Upper lobe of left lung (tissue), 4 donors: ENCODE data around the gene AKNAD1.

Experiments
- POLR2A ChIP-seq, 4 donors: fragments of 450-650 bp; IDR thresholded peaks; one replicate each; pipeline ENCODE4 v1.5.1; 2016 to 2017; ENCODE audit warnings: antibody characterized with exemption in 4 of 4, mild to moderate bottlenecking in 2 of 4
- TF ChIP-seq, protein P1 (sequence below), 6 experiments: fragments of 450-650 bp in 4 of 6; fragments of 200-600 bp in 2 of 6; sonication (generic) in 2 of 6; IDR thresholded peaks; one replicate each; pipeline ENCODE4 v1.5.1; 2016 to 2019; ENCODE audit warnings: antibody characterized with exemption in 6 of 6

DNA sequence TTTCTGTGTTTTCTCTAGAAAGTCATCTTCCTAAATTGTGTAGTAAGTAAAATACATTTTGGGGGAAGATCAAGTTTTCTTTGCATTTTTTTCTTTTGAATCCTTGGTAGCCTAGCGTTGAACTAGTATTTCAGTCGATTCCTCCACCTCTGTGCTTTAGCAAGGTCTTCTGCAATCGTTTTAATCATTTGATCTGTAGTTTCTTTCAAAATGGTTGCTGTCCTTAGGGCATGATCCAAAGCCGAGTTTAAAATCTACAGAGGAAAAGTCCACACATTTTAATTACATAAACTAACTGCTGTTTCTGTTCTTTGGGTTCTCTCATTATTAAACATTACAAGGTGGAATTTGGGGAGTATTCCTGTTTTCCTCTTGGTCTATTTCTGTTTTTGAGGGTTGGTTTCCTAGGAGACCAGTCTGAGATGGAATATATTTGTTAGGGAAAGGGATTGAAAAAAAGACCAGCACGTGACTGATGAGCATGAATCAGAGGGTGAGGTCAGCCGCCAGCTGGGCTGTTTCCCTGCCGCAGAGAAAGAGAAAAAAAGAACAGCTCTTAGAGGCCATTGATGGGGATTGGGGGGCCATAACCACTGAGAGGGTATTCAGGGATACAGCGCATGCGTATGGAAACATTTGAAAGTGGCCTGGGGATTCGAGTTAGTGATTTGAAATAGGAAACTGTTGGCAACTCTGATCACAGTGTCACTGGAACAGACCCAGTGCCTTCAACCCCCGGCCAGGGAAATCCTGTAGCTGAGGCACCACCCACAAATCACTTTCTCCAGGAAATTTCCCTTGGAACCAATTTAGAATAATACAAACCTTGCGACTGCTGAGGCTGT lies 40.6 kb downstream of the AKNAD1 start:
- no peak for TF ChIP-seq POLR2A (IDR thresholded peaks at IDR 0.05)
- TF ChIP-seq, protein P1, sequence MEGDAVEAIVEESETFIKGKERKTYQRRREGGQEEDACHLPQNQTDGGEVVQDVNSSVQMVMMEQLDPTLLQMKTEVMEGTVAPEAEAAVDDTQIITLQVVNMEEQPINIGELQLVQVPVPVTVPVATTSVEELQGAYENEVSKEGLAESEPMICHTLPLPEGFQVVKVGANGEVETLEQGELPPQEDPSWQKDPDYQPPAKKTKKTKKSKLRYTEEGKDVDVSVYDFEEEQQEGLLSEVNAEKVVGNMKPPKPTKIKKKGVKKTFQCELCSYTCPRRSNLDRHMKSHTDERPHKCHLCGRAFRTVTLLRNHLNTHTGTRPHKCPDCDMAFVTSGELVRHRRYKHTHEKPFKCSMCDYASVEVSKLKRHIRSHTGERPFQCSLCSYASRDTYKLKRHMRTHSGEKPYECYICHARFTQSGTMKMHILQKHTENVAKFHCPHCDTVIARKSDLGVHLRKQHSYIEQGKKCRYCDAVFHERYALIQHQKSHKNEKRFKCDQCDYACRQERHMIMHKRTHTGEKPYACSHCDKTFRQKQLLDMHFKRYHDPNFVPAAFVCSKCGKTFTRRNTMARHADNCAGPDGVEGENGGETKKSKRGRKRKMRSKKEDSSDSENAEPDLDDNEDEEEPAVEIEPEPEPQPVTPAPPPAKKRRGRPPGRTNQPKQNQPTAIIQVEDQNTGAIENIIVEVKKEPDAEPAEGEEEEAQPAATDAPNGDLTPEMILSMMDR (IDR thresholded peaks at IDR 0.05): no peak
